Raji (cell line): ENCODE measurements around the gene LHFPL3.

ENCODE experiments used
- POLR2A ChIP-seq: IDR thresholded peaks from 2 replicates; pipeline ENCODE4 v1.6.1; 2011; ENCODE audit warnings: low read depth, low read length, control low read depth; ENCODE audit not compliant: insufficient read depth

LHFPL3 gene

GRCh38 chr7:104442481-104442880 lies 114.1 kb downstream of the LHFPL3 start:
- no peak for TF ChIP-seq POLR2A

DNA sequence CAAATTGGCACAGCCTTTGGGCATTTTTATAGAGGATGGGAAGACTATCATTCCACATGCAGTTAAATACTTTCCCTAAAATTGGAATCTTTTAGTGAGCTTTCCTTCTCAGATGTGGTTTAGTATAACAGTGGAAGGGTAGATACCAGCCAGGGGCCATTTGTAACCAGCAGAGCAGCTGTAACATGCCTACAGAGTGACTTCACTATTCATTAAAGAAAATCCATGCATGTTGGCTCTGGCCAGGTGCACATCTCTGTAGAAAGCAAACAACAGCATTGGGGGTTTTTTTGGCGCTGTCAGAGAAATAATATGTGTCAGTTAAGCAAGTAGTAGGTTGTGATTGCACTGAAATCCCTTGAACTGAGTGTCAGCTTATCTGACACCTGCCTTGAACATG lies 115.6 kb downstream of the LHFPL3 start:
- no peak for TF ChIP-seq POLR2A

- TF ChIP-seq POLR2A, result no peak
Measured at GRCh38 chr7:104445393-104445792, 117.0 kb downstream of the LHFPL3 start.

GRCh38 chr7:104450861-104451260 lies 122.5 kb downstream of the LHFPL3 start:
- TF ChIP-seq POLR2A, result no peak

- no peak for TF ChIP-seq POLR2A
Measured at GRCh38 chr7:104453190-104453589, 124.8 kb downstream of the LHFPL3 start.

GRCh38 chr7:104458875-104459274 lies 130.5 kb downstream of the LHFPL3 start:
- TF ChIP-seq POLR2A, result no peak

DNA sequence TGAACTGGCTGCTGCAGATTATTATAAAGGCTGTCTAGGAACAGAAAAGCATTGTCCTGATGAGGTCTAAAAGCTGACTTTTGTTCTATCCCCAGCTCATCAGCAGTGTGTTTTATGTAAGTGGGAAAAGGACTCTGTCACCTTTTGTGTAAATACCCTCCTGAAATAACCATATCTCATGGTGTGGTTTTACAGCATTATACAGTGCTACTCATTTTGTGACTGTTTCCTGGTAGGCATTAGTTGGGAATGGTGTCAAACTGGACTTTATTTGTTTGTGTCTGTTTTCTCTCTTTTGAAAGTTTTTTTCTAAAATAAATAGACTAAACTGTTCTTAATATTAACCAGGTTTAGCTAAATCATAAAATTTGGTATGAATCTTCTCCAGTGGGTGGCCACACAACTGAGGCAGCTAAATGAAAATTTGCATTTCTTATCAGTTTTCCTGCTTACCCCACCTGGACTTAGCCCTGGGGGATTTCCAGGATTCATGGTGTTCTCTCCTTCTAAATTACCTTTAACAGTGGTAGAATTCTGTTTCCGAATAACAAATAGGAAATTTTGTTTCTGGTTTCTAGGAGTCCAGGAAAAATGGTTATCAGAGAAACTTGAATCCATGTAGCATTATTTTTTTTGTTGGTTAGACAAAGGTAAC lies 140.9 kb downstream of the LHFPL3 start:
- TF ChIP-seq POLR2A, result no peak

DNA sequence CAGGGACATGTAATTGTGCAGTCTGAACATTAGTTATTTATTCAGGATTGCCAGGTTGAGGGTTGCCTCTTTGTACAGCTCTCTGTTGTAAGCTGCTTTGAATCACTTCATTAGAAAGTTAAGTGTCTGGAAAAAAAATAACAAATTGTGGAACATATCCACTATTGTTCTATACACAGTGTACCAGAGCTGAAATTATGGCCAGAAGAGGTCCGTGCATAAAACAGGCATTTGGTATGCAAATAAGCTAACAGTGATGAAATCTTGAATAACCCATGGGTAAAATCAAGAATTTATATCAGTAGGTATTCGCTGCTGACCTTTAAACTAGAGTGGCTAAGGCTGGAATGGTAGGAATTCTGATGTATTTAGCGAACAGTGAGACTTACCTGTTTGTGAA lies 152.1 kb downstream of the LHFPL3 start:
- no peak for TF ChIP-seq POLR2A

DNA sequence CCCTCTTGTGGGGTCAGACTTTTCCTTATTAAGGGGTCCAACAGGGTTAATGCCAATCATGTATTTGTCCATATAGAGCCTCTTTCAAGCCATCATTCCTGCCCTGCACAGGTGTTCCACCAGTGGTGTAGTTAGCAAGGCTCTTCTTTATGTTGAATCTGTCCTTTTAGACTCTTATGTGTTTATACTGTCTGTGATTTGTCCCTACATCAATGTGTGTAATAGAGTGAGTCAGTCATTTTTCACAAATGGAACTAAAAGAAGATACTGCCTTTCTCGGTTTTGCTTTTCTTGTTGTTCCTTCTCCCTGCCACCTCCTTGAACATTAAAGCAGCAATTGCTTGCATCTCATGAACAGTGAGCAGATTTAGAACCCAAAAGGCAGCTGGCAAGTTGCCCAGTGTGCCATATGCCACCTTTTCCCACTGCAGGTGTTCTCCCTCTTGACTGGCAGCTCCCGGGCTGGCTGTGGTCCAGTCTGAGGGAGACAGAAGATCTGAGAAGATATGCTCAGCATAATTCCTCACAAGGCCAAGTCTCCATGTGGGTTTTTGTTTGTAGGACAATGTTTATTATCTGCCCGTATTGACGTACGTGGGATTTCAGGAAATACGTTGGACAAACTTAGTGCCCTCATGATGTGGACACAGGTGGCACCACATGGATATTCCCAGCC lies 154.1 kb downstream of the LHFPL3 start:
- no peak for TF ChIP-seq POLR2A

GRCh38 chr7:104486931-104487330 lies 158.5 kb downstream of the LHFPL3 start:
- TF ChIP-seq POLR2A, result no peak

DNA sequence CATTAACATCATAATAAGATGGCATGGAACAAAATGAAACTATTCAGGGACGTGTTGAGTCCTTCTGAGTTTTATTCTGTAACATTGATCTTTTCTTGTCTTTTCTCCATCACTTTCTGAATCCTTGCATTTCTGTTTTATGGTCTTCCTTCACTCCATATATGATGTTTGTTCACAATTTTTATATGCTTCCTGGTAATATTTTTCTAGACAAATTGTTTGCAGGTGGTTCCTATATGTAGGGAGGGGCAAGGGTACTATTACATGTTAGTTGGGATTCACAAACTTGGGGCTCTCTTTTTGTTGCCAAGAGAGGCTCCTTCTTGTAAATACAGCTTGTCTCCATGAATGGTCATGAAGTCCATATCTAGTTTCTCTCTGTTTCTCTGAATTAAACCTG lies 159.2 kb downstream of the LHFPL3 start:
- no peak for TF ChIP-seq POLR2A

DNA sequence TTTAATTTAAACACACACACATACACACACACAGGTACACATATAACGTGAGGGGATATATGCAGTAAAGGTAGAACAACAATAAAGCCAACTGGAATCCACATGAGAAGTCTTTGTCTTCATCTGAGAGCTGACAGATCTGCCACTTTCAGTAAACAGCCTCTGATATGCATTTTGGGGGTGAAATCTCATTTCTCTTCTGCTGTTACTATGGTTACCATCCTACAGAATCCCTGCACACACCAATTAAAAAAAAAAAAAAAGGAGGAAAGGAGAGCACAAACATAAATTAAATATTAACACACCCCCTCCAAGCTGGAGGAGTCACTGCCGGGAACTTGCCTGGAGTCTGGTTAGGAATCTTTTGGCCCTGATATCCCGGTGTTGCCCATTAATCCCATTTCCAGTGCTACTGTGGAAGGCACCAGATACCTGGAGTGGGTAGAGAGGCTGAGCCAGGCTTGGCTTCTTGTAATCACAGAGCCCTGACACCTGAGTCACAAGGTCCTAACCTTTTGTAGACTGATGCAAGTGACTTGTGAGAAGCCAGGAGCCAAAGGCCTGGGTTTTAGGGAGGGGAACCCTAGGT lies 169.1 kb downstream of the LHFPL3 start:
- TF ChIP-seq POLR2A, result no peak

GRCh38 chr7:104499975-104500374 lies 171.6 kb downstream of the LHFPL3 start:
- no peak for TF ChIP-seq POLR2A

DNA sequence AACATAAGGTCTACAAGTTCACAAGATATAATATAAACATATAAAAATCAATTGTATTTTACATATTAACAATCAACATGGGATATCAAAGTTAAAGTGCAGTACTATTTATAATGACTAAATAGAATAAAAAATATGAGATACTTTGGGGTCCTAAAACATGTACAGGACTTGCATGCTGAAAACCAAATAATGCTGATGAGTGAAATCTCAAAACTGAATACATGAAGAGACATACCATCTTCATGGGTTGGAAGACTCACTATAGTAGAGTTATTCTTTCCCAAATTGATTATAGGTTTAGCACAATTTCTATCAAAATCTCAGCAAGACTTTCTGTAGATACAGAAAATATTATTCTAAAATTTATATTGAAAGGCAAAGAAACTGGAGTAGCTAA lies 181.5 kb downstream of the LHFPL3 start:
- TF ChIP-seq POLR2A, result no peak

DNA sequence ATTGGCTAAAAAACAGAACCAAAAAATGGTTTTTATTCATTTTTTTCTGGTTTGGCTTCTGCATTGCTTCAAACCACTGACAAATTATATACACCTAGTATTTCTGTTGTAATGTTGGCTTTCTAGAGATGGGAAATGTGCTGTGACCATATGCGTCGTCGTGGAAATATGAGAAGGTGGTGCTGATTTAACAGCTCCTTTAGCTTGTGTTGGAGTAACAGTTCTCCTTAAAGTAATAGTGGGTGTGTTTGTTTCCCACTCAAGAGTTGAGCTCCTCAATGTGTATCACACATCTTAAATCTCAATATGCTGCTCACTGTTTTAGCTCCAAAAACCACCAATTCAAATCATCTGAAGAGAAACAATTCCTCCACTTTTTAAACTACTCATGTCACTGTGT lies 196.4 kb downstream of the LHFPL3 start:
- TF ChIP-seq POLR2A, result no peak

- no peak for TF ChIP-seq POLR2A
Measured at GRCh38 chr7:104528142-104528541, 199.7 kb downstream of the LHFPL3 start.

GRCh38 chr7:104529567-104529966 lies 201.2 kb downstream of the LHFPL3 start:
- TF ChIP-seq POLR2A, result no peak

GRCh38 chr7:104530251-104530650 lies 201.8 kb downstream of the LHFPL3 start:
- TF ChIP-seq POLR2A, result no peak
